GM12878 (cell line): Measurements from ENCODE around the gene RUNX3. TPM values are rescaled to one million over a fixed set of nuclear protein-coding genes. Genes with fewer than 3 reads are reported as not detected.

Source experiments
- ATAC-seq: fragments of 200-7000 bp; cut with Tn5 transposase; 3 replicates; pipeline ENCODE4 v1.9.1; 2020; ENCODE audit warnings: mild to moderate bottlenecking, moderate library complexity
- BruUV-seq: library from RNA; stranded (reverse); fragments of 400-500 nt; replicated peaks from 2 replicates; lab custom pipeline; 2021; lab: Mats Ljungman, UMichigan
- CTCF ChIA-PET: fragments of 300-600 bp; sonication (Branson Sonifier 250); formaldehyde crosslinking; extraction: SDS; loops from one replicate; lab custom pipeline; 2021; ENCODE audit warnings: inconsistent platforms; lab: Yijun Ruan, JAX
- POLR2A ChIA-PET: fragments of 350-600 bp; formaldehyde crosslinking; extraction: SDS; loops from one replicate; lab custom pipeline; 2021; ENCODE audit warnings: inconsistent platforms; lab: Charles Lee
- RAD21 ChIA-PET: fragments of 300-600 bp; sonication (Branson Sonifier 250); formaldehyde crosslinking; loops from one replicate; lab custom pipeline; 2023; ENCODE audit warnings: antibody characterized with exemption; ENCODE audit not compliant: unreplicated experiment; lab: Charles Lee
- SMC1A ChIA-PET: fragments of 300-600 bp; sonication (Branson Sonifier 250); formaldehyde crosslinking; loops from one replicate; lab custom pipeline; 2023; ENCODE audit not compliant: unreplicated experiment, uncharacterized antibody; lab: Charles Lee
- DNase-seq: peaks from one replicate; pipeline ENCODE4 v3.0.0-alpha.2; 2011; ENCODE audit warnings: low read depth, low spot score
- FAIRE-seq: peaks from 3 replicates; lab custom pipeline; 2011; peaks lifted over from hg19 to GRCh38; lab: Jason Lieb, UNC
- H2AFZ ChIP-seq: 2 replicates; pipeline ENCODE4 v1.6.0; 2011; ENCODE audit warnings: low read depth, low read length, control low read depth; ENCODE audit not compliant: control insufficient read depth
- H3K27ac ChIP-seq: 2 replicates; pipeline ENCODE4 v1.5.1; 2011; ENCODE audit warnings: control low read depth; ENCODE audit not compliant: control insufficient read depth, insufficient read depth
- H3K27me3 ChIP-seq, 2 experiments: replicated peaks in 1 of 2; 2 replicates each; pipeline versions ENCODE4 v1.6.0 to v1.6.1; 2011; ENCODE audit warnings: low read length in 1 of 2; ENCODE audit not compliant: control insufficient read depth in 2 of 2, insufficient read depth in 2 of 2
- H3K36me3 ChIP-seq, 2 experiments: 2 replicates each; pipeline ENCODE4 v1.5.1; 2011; ENCODE audit warnings: low read length in 1 of 2; ENCODE audit not compliant: control insufficient read depth in 2 of 2, insufficient read depth in 2 of 2
- H3K4me1 ChIP-seq: 2 replicates; pipeline ENCODE4 v1.6.1; 2011; ENCODE audit warnings: mild to moderate bottlenecking, low read length, moderate library complexity, mixed read lengths; ENCODE audit not compliant: control insufficient read depth, insufficient read depth
- H3K4me2 ChIP-seq: 2 replicates; pipeline ENCODE4 v1.6.0; 2011; ENCODE audit warnings: control low read depth; ENCODE audit not compliant: control insufficient read depth, insufficient read depth
- H3K4me3 ChIP-seq: fragments of 200-600 bp; sonication (generic); 2 replicates; pipeline ENCODE4 v1.5.1; 2016
- H3K79me2 ChIP-seq: 2 replicates; pipeline ENCODE4 v1.6.0; 2011; ENCODE audit warnings: low read length; ENCODE audit not compliant: control insufficient read depth, insufficient read depth
- H3K9ac ChIP-seq: 2 replicates; pipeline ENCODE4 v1.8.0; 2011; ENCODE audit warnings: low read length, control low read depth, mixed read lengths; ENCODE audit not compliant: control insufficient read depth, insufficient read depth
- H3K9me3 ChIP-seq: replicated peaks from 3 replicates; pipeline ENCODE4 v1.5.1; 2011; ENCODE audit warnings: mild to moderate bottlenecking, low read length; ENCODE audit not compliant: control insufficient read depth, insufficient read depth
- H4K20me1 ChIP-seq: 2 replicates; pipeline ENCODE4 v1.6.0; 2011; ENCODE audit not compliant: control insufficient read depth, insufficient read depth
- ATF7 ChIP-seq: fragments of 450-650 bp; IDR thresholded peaks from 2 replicates; pipeline ENCODE4 v1.6.1; 2016; ENCODE audit warnings: low read depth, mild to moderate bottlenecking
- ETV6 ChIP-seq, 2 experiments: fragments of 450-650 bp in 1 of 2; IDR thresholded peaks in 1 of 2; conservative IDR thresholded peaks in 1 of 2; 2 replicates each; pipeline ENCODE4 v1.6.1; 2014; ENCODE audit warnings: antibody characterized with exemption in 1 of 2, borderline replicate concordance in 1 of 2, low read depth in 1 of 2, mild to moderate bottlenecking in 1 of 2, moderate library complexity in 1 of 2
- GATAD2B ChIP-seq: fragments of 450-650 bp; conservative IDR thresholded peaks from 2 replicates; pipeline ENCODE4 v1.6.1; 2017; ENCODE audit warnings: low read depth, mild to moderate bottlenecking, moderate library complexity
- HCFC1 ChIP-seq: fragments of 150-350 bp; IDR thresholded peaks from 2 replicates; pipeline ENCODE4 v1.6.1; 2014; ENCODE audit warnings: low read length
- PAX5 ChIP-seq: IDR thresholded peaks from 2 replicates; pipeline ENCODE4 v1.6.1; 2011; ENCODE audit warnings: low read depth, low read length, borderline replicate concordance
- PBX3 ChIP-seq: IDR thresholded peaks from 2 replicates; pipeline ENCODE4 v1.6.1; 2011; ENCODE audit warnings: mild to moderate bottlenecking, low read depth, low read length, moderate library complexity; ENCODE audit not compliant: insufficient replicate concordance
- in situ Hi-C: fragments of 300-500 bp; cut with MboI; formaldehyde crosslinking; loops from 9 replicates; pipeline ENCODE4 v1.14.3; 2018; ENCODE audit warnings: mixed read lengths
- intact Hi-C: fragments of 100-400 bp; cut with micrococcal nuclease; formaldehyde crosslinking; loops from one replicate; pipeline ENCODE4 v1.14.2; 2022; ENCODE audit not compliant: unreplicated experiment
- polyA plus RNA-seq, 11 experiments: library from polyadenylated mRNA; depleted of rRNA in 4 of 11; unstranded in 6 of 11; stranded (reverse) in 5 of 11; fragments of >200 nt; fragmentation: Nextera tagmentation in 4 of 11; fragmentation: Illumina TruSeq in 1 of 11; extraction: Ambion mirVana in 4 of 11; extraction: Trizol in 1 of 11; gene quantifications; 1 replicate in 1 of 11; 2 replicates in 10 of 11; pipeline versions ENCODE4 v1.2.1 to v1.2.3, GENCODE V29; 2011 to 2016; ENCODE audit warnings: inconsistent platforms in 2 of 11, missing spikeins in 2 of 11, low read depth in 1 of 11
- total RNA-seq, 4 experiments: library from RNA; depleted of rRNA in 3 of 4; stranded (reverse); fragments of >200 nt in 3 of 4; fragmentation: Illumina TruSeq in 1 of 4; extraction: Trizol in 1 of 4; gene quantifications; 2 replicates each; pipeline versions ENCODE4 v1.2.1 to v1.2.3, GENCODE V29; 2013 to 2021

Gene RUNX3
- total and polyA plus RNA-seq, 10 of the 15 experiments (the other 5 are each of a cell fraction or from before 2014, with no cell fraction given): 19.0 to 151 (median 31.4) TPM

- no peak for TF ChIP-seq HCFC1
These were observed 43.8 kb downstream of the RUNX3 start (continued) for GRCh38 chr1:24886241-24886640.

GRCh38 chr1:24884751-24885150 lies 45.3 kb downstream of the RUNX3 start:
- ChIA-PET SMC1A (interaction anchor here (0.7 kb wide), 1 partner anchor 234 kb away, joined by 3 read pairs; no protein-coding TSS in a partner anchor), RAD21 (no interaction called here), CTCF (interaction anchor here (1.0 kb wide), 1 partner anchor 264 kb away, joined by 3 read pairs; no protein-coding TSS in a partner anchor), POLR2A (interaction anchor here (0.7 kb wide), 1 partner anchor 10 kb away, joined by 3 read pairs; no protein-coding TSS in a partner anchor)
- Histone ChIP-seq H3K4me3 (no peak overlapping the region), H3K9me3 (no peaks in the 10 kb centered on the region; the same call in 1 of the 3 replicates), H3K4me1 (no peaks in the 10 kb centered on the region), H3K9ac (no peak overlapping the region), H3K27me3 (peaks cover 0 to 2% of the 10 kb centered on the region in 2 experiments; a peak in 2 of 4 replicates), H3K79me2 (no peaks in the 10 kb centered on the region), H3K36me3 (no peaks in the 10 kb centered on the region), H3K4me2 (no peak overlapping the region), H3K27ac (no peak overlapping the region), H4K20me1 (no peaks in the 10 kb centered on the region), H2AFZ (no peak overlapping the region)
- ATAC-seq (no peak), DNase-seq (no peak), FAIRE-seq (no peak)
- no peak for TF ChIP-seq ETV6 (conservative IDR thresholded peaks at IDR 0.05 in 1 of 2, IDR thresholded peaks at IDR 0.05 in 1 of 2; ENCODE audit: borderline replicate concordance in 1 of 2, low read depth in 1 of 2)
- TF ChIP-seq PAX5: no peak
- no peak for TF ChIP-seq ATF7
- TF ChIP-seq GATAD2B: no peak
- no peak for TF ChIP-seq PBX3
- intact Hi-C loops (no loop called here), in situ Hi-C loops (no loop called here)
- no TSS peak for BruUV-seq
